OCI-LY7 (cell line): ENCODE measurements around the gene SMPD1. TPM values are rescaled to one million over a fixed set of nuclear protein-coding genes. Genes with fewer than 3 reads are reported as not detected.

ENCODE experiments used
- BruUV-seq: library from RNA; stranded (reverse); fragments of 400-500 nt; replicated peaks from 2 replicates; lab custom pipeline; 2021; lab: Mats Ljungman, UMichigan
- CTCF ChIA-PET: fragments of 300-600 bp; sonication (Branson Sonifier 250); formaldehyde crosslinking; loops from one replicate; lab custom pipeline; 2022; ENCODE audit warnings: antibody characterized with exemption; ENCODE audit not compliant: unreplicated experiment; lab: Charles Lee
- POLR2A ChIA-PET: fragments of 300-600 bp; sonication (Branson Sonifier 250); formaldehyde crosslinking; loops from one replicate; lab custom pipeline; 2022; ENCODE audit warnings: antibody characterized with exemption; lab: Charles Lee
- DNase-seq: peaks from one replicate; pipeline ENCODE4 v3.0.0-alpha.2; 2015; ENCODE audit warnings: low spot score
- H2AFZ ChIP-seq: fragments of 200-600 bp; sonication (generic), shearing (Covaris generic); 2 replicates; pipeline ENCODE4 v1.6.1; 2014; ENCODE audit warnings: mild to moderate bottlenecking, antibody characterized with exemption, low read length, moderate library complexity
- H3K27ac ChIP-seq: fragments of 200-600 bp; sonication (generic); 2 replicates; pipeline ENCODE4 v1.5.1; 2014; ENCODE audit warnings: mixed run types, low read depth, mild to moderate bottlenecking, moderate library complexity, low read length, inconsistent platforms; ENCODE audit not compliant: poor library complexity, severe bottlenecking
- H3K36me3 ChIP-seq: fragments of 200-600 bp; sonication (generic); 2 replicates; pipeline ENCODE4 v1.6.1; 2014; ENCODE audit warnings: mild to moderate bottlenecking, antibody characterized with exemption, low read length, moderate library complexity, mixed read lengths; ENCODE audit not compliant: insufficient read depth
- H3K4me1 ChIP-seq: fragments of 200-600 bp; sonication (generic); 2 replicates; pipeline ENCODE4 v1.5.1; 2014; ENCODE audit warnings: mild to moderate bottlenecking, low read length; ENCODE audit not compliant: insufficient read depth, poor library complexity, severe bottlenecking
- H3K4me2 ChIP-seq: fragments of 200-600 bp; sonication (generic); 2 replicates; pipeline ENCODE4 v1.6.1; 2014; ENCODE audit warnings: mild to moderate bottlenecking, low read length
- H3K4me3 ChIP-seq: fragments of 200-600 bp; sonication (generic); 2 replicates; pipeline ENCODE4 v1.5.1; 2014; ENCODE audit warnings: mild to moderate bottlenecking, low read depth, low read length; ENCODE audit not compliant: poor library complexity, severe bottlenecking
- H3K79me2 ChIP-seq: fragments of 200-600 bp; sonication (generic); 2 replicates; pipeline ENCODE4 v1.6.1; 2016; ENCODE audit warnings: low read depth, mild to moderate bottlenecking, low read length, moderate library complexity, mixed read lengths; ENCODE audit not compliant: insufficient read depth
- H3K9me2 ChIP-seq: fragments of 200-600 bp; sonication (generic); 2 replicates; pipeline ENCODE4 v1.6.1; 2016; ENCODE audit warnings: mild to moderate bottlenecking, low read length, mixed read lengths; ENCODE audit not compliant: insufficient read depth
- H3K9me3 ChIP-seq: fragments of 200-600 bp; sonication (generic); 2 replicates; pipeline ENCODE4 v1.6.1; 2014; ENCODE audit warnings: mild to moderate bottlenecking, mixed run types, low read length, mixed read lengths
- H4K20me1 ChIP-seq: fragments of 200-600 bp; sonication (generic); 2 replicates; pipeline ENCODE4 v1.6.1; 2014; ENCODE audit warnings: mild to moderate bottlenecking, antibody characterized with exemption, low read length, moderate library complexity, mixed read lengths; ENCODE audit not compliant: insufficient read depth
- CTCF ChIP-seq: fragments of 200-600 bp; sonication (generic); conservative IDR thresholded peaks from 2 replicates; pipeline ENCODE4 v1.5.1; 2014; ENCODE audit warnings: mild to moderate bottlenecking, antibody characterized with exemption, low read length, moderate library complexity, mixed read lengths
- EZH2phosphoT487 ChIP-seq: fragments of 200-600 bp; sonication (generic); IDR thresholded peaks from 2 replicates; pipeline ENCODE4 v1.6.1; 2018; ENCODE audit warnings: low read depth, borderline replicate concordance, mild to moderate bottlenecking, mixed run types, antibody characterized with exemption, low read length, moderate library complexity, mixed read lengths
- intact Hi-C: fragments of 100-400 bp; cut with micrococcal nuclease; formaldehyde crosslinking; loops from one replicate; pipeline ENCODE4 v1.10.0; 2022; ENCODE audit not compliant: unreplicated experiment
- total RNA-seq, 2 experiments: library from RNA; depleted of rRNA in 1 of 2; stranded (reverse); fragments of >200 nt in 1 of 2; shearing (Covaris generic) in 1 of 2; gene quantifications; 2 replicates each; pipeline ENCODE4 v1.2.3, GENCODE V29; 2014 to 2022

SMPD1 gene
- total RNA-seq, 2 experiments from 2014 or later: 5.1 to 11.9 TPM

GRCh38 chr11:6443269-6444003 lies 53.2 kb downstream of the SMPD1 start:
- no peaks in the 10 kb centered on the region for H3K36me3 ChIP-seq
- no peaks in the 10 kb centered on the region for H4K20me1 ChIP-seq
- H3K4me2 ChIP-seq: peak overlapping the region; percentile 13; the same call in 1 of the 2 replicates
- no peaks in the 10 kb centered on the region for H3K9me2 ChIP-seq
- no TSS peak for BruUV-seq
- no peak overlapping the region for H3K4me3 ChIP-seq
- H3K27ac ChIP-seq: no peak overlapping the region
- intact Hi-C loops: loop anchor here (1.0 to 2.0 kb wide), 2 partner anchors 61 to 64 kb away; no protein-coding TSS in a partner anchor
- ChIA-PET POLR2A (interaction anchor here (0.5 to 6.1 kb wide), 10 partner anchors 11 to 83 kb away, joined by 3 to 62 read pairs (median 4); no protein-coding TSS in a partner anchor), CTCF (interaction anchor here (0.6 to 4.0 kb wide), 14 partner anchors 9 to 175 kb away, joined by 3 to 74 read pairs (median 3); partner anchors contain the start of gene SMPD1)
- H2AFZ ChIP-seq: peak overlapping the region; percentile 55; the same call in 1 of the 2 replicates
- peaks cover 36% of the 10 kb centered on the region for H3K4me1 ChIP-seq
- no peaks in the 10 kb centered on the region for H3K9me3 ChIP-seq
- TF ChIP-seq CTCF (peak; percentile 94), EZH2phosphoT487 (no peak)
- H3K79me2 ChIP-seq: no peaks in the 10 kb centered on the region
- peak; percentile 77 for DNase-seq

Other genes with a start within 250 kb of the SMPD1 start
- not detected in 2 replicates for gene OR52B2, start 220.1 kb upstream of the SMPD1 start, total RNA-seq (2014; rRNA removed; shearing (Covaris generic))
- gene OR52B2, start 220.1 kb upstream of the SMPD1 start, total RNA-seq (2022): not detected in 2 replicates
- gene OR52W1, start 191.2 kb upstream of the SMPD1 start, total RNA-seq (2014; rRNA removed; shearing (Covaris generic)): not detected in 2 replicates
- not detected in 2 replicates for gene OR52W1, start 191.2 kb upstream of the SMPD1 start, total RNA-seq (2022)
- not detected in 2 replicates for gene C11orf42, start 184.9 kb upstream of the SMPD1 start, total RNA-seq (2014; rRNA removed; shearing (Covaris generic))
- not detected in 2 replicates for gene C11orf42, start 184.9 kb upstream of the SMPD1 start, total RNA-seq (2022)
- gene FHIP1B, start 155.8 kb upstream of the SMPD1 start, total RNA-seq (2014; rRNA removed; shearing (Covaris generic)): 15.7 and 20.1 TPM in 2 replicates
- gene FHIP1B, start 155.8 kb upstream of the SMPD1 start, total RNA-seq (2022): 19.9 and 21.2 TPM in 2 replicates
- 0.28 and 0.67 TPM in 2 replicates for gene CNGA4, start 151.4 kb upstream of the SMPD1 start, total RNA-seq (2014; rRNA removed; shearing (Covaris generic))
- 0.97 and 1.0 TPM in 2 replicates for gene CNGA4, start 151.4 kb upstream of the SMPD1 start, total RNA-seq (2022)
- not detected in 2 replicates for gene CCKBR, start 130.6 kb upstream of the SMPD1 start, total RNA-seq (2014; rRNA removed; shearing (Covaris generic))
- gene CCKBR, start 130.6 kb upstream of the SMPD1 start, total RNA-seq (2022): not detected in 2 replicates
- not detected in 2 replicates for gene CAVIN3, start 70.0 kb upstream of the SMPD1 start, total RNA-seq (2014; rRNA removed; shearing (Covaris generic))
- not detected in 2 replicates for gene CAVIN3, start 70.0 kb upstream of the SMPD1 start, total RNA-seq (2022)
- 30.4 and 36.1 TPM in 2 replicates for gene APBB1, start 28.6 kb downstream of the SMPD1 start, total RNA-seq (2014; rRNA removed; shearing (Covaris generic))
- 25.5 and 28.3 TPM in 2 replicates for gene APBB1, start 28.6 kb downstream of the SMPD1 start, total RNA-seq (2022)
- 0.16 TPM in 1 of 2 replicates, not detected in the other for gene HPX, start 50.5 kb downstream of the SMPD1 start, total RNA-seq (2014; rRNA removed; shearing (Covaris generic))
- 1.2 and 5.2 TPM in 2 replicates for gene HPX, start 50.5 kb downstream of the SMPD1 start, total RNA-seq (2022)
- 8.5 and 21.3 TPM in 2 replicates for gene TRIM3, start 83.5 kb downstream of the SMPD1 start, total RNA-seq (2014; rRNA removed; shearing (Covaris generic))
- gene TRIM3, start 83.5 kb downstream of the SMPD1 start, total RNA-seq (2022): 14.7 and 15.5 TPM in 2 replicates
- gene ARFIP2, start 90.9 kb downstream of the SMPD1 start, total RNA-seq (2014; rRNA removed; shearing (Covaris generic)): 40.7 and 55.9 TPM in 2 replicates
- 44.0 and 49.0 TPM in 2 replicates for gene ARFIP2, start 90.9 kb downstream of the SMPD1 start, total RNA-seq (2022)
- 43.7 and 52.8 TPM in 2 replicates for gene TIMM10B, start 91.0 kb downstream of the SMPD1 start, total RNA-seq (2014; rRNA removed; shearing (Covaris generic))
- gene TIMM10B, start 91.0 kb downstream of the SMPD1 start, total RNA-seq (2022): 49.9 and 54.6 TPM in 2 replicates
- 19.3 and 24.3 TPM in 2 replicates for gene DNHD1, start 106.8 kb downstream of the SMPD1 start, total RNA-seq (2014; rRNA removed; shearing (Covaris generic))
- gene DNHD1, start 106.8 kb downstream of the SMPD1 start, total RNA-seq (2022): 52.7 and 56.6 TPM in 2 replicates
- 26.4 and 29.4 TPM in 2 replicates for gene RRP8, start 213.1 kb downstream of the SMPD1 start, total RNA-seq (2014; rRNA removed; shearing (Covaris generic))
- gene RRP8, start 213.1 kb downstream of the SMPD1 start, total RNA-seq (2022): 25.0 and 33.6 TPM in 2 replicates
- gene ILK, start 213.3 kb downstream of the SMPD1 start, total RNA-seq (2014; rRNA removed; shearing (Covaris generic)): 52.0 and 64.8 TPM in 2 replicates
- 80.3 and 88.2 TPM in 2 replicates for gene ILK, start 213.3 kb downstream of the SMPD1 start, total RNA-seq (2022)
- gene TAF10, start 221.7 kb downstream of the SMPD1 start, total RNA-seq (2014; rRNA removed; shearing (Covaris generic)): 97.0 and 117 TPM in 2 replicates
- gene TAF10, start 221.7 kb downstream of the SMPD1 start, total RNA-seq (2022): 139 and 146 TPM in 2 replicates
- gene TPP1, start 228.9 kb downstream of the SMPD1 start, total RNA-seq (2014; rRNA removed; shearing (Covaris generic)): 11.9 and 16.6 TPM in 2 replicates
- 41.1 and 45.4 TPM in 2 replicates for gene TPP1, start 228.9 kb downstream of the SMPD1 start, total RNA-seq (2022)